NCI-H1105 treated with DMSO at 0.1 percent for 48 hours (cell line): ENCODE measurements around the gene IER5.

Experiments used
- DNase-seq: peaks from one replicate; lab custom pipeline; 2025; lab: John Stamatoyannopoulos, UW

Gene IER5

GRCh38 chr1:181077576-181078242, 10.8 kb upstream of the IER5 start:
- no peak for DNase-seq

- no peak for DNase-seq
These were observed 9.1 kb upstream of the IER5 start for GRCh38 chr1:181079382-181079781.

GRCh38 chr1:181079920-181080319, 8.6 kb upstream of the IER5 start:
- DNase-seq: no peak

- no peak for DNase-seq
These were observed 7.9 kb upstream of the IER5 start for GRCh38 chr1:181080556-181080955.

- DNase-seq: peak; percentile 18
These were observed 7.1 kb upstream of the IER5 start for GRCh38 chr1:181081395-181081794.

GRCh38 chr1:181083842-181084605, 4.5 kb upstream of the IER5 start:
- peak; percentile 68 for DNase-seq

GRCh38 chr1:181084606-181084969, 3.9 kb upstream of the IER5 start:
- no peak for DNase-seq

GRCh38 chr1:181086091-181086490, 2.4 kb upstream of the IER5 start:
- no peak for DNase-seq

GRCh38 chr1:181086926-181087325, 1.6 kb upstream of the IER5 start:
- no peak for DNase-seq

GRCh38 chr1:181087400-181087901, 1.0 kb upstream of the IER5 start:
- no peak for DNase-seq

- DNase-seq: no peak
These were observed 646 bp downstream of the IER5 start for GRCh38 chr1:181089017-181089675.

- DNase-seq: peak; percentile 57
These were observed 1.4 kb downstream of the IER5 start for GRCh38 chr1:181089676-181090544.

GRCh38 chr1:181090641-181091126, 2.2 kb downstream of the IER5 start:
- no peak for DNase-seq

GRCh38 chr1:181091309-181092040, 3.0 kb downstream of the IER5 start:
- no peak for DNase-seq

- no peak for DNase-seq
These were observed 3.6 kb downstream of the IER5 start for GRCh38 chr1:181092056-181092455.

GRCh38 chr1:181092883-181093458, 4.5 kb downstream of the IER5 start:
- DNase-seq: no peak

- DNase-seq: no peak
These were observed 6.1 kb downstream of the IER5 start for GRCh38 chr1:181094416-181095212.

GRCh38 chr1:181095260-181095659, 6.8 kb downstream of the IER5 start:
- no peak for DNase-seq

- no peak for DNase-seq
These were observed 7.3 kb downstream of the IER5 start for GRCh38 chr1:181095763-181096184.

GRCh38 chr1:181097242-181097641, 8.7 kb downstream of the IER5 start:
- DNase-seq: no peak
